Cardiac muscle cell (in vitro differentiated cells and primary cell): ENCODE results near the gene VAV3. TPM values are rescaled to one million over a fixed set of nuclear protein-coding genes. Genes with fewer than 3 reads are reported as not detected.
"Not testable (repeated sequence)": the region's sequence is repeated elsewhere in the genome, so short reads cannot be mapped to it uniquely, and the experiment has no call there.

ENCODE experiments used
- DNase-seq, 2 donors: peaks; one replicate each; pipeline versions ENCODE4 v3.0.0 to v3.0.0-alpha.2; 2010 to 2017; ENCODE audit warnings: low read depth in 1 of 2, low spot score in 1 of 2
- H3K27ac ChIP-seq: fragments of 200-600 bp; sonication (generic); 2 replicates; pipeline ENCODE4 v1.5.1; 2016
- H3K27me3 ChIP-seq: fragments of 200-600 bp; sonication (generic); 2 replicates; pipeline ENCODE4 v1.6.0; 2016; ENCODE audit warnings: control low read depth
- H3K36me3 ChIP-seq: fragments of 200-600 bp; sonication (generic); 2 replicates; pipeline ENCODE4 v1.5.1; 2016; ENCODE audit warnings: control low read depth
- H3K4me1 ChIP-seq: fragments of 200-600 bp; sonication (generic); 2 replicates; pipeline ENCODE4 v1.8.1; 2017; ENCODE audit warnings: low read depth, mild to moderate bottlenecking, mixed run types
- H3K4me3 ChIP-seq: fragments of 200-600 bp; sonication (generic); 2 replicates; pipeline ENCODE4 v1.5.1; 2016; ENCODE audit warnings: mild to moderate bottlenecking
- H3K9me3 ChIP-seq: fragments of 200-600 bp; sonication (generic); 2 replicates; pipeline ENCODE4 v1.5.1; 2017; ENCODE audit warnings: low read depth, mild to moderate bottlenecking, control low read depth
- CTCF ChIP-seq: IDR thresholded peaks from 2 replicates; pipeline ENCODE4 v1.5.1; 2012; ENCODE audit warnings: low read depth, mild to moderate bottlenecking, low read length
- polyA plus RNA-seq: library from polyadenylated mRNA; unstranded; fragments of >200 nt; fragmentation: Nextera tagmentation; extraction: Ambion mirVana; gene quantifications from 2 replicates; pipeline ENCODE4 v1.2.1, GENCODE V29; 2016
- total RNA-seq: library from RNA; depleted of rRNA; stranded (reverse); fragments of >200 nt; gene quantifications from 2 replicates; pipeline ENCODE4 v1.2.3, GENCODE V29; 2016

The VAV3 gene
- total and polyA plus RNA-seq, 2 experiments from 2014 or later: 0.33 to 0.86 TPM

- Histone ChIP-seq H3K27ac (no peak overlapping the region), H3K27me3 (no peaks in the 10 kb centered on the region), H3K4me1 (no peaks in the 10 kb centered on the region), H3K9me3 (no peaks in the 10 kb centered on the region), H3K36me3 (no peaks in the 10 kb centered on the region), H3K4me3 (no peak overlapping the region)
- no peak for TF ChIP-seq CTCF
- DNase-seq: no peak
Observed at GRCh38 chr1:107707111-107707510, 257.9 kb downstream of the VAV3 start.

GRCh38 chr1:107706182-107706581, 258.8 kb downstream of the VAV3 start:
- DNase-seq: no peak
- H3K36me3 ChIP-seq: no peaks in the 10 kb centered on the region
- no peaks in the 10 kb centered on the region for H3K4me1 ChIP-seq
- no peaks in the 10 kb centered on the region for H3K9me3 ChIP-seq
- no peak overlapping the region for H3K4me3 ChIP-seq
- TF ChIP-seq CTCF: no peak
- no peaks in the 10 kb centered on the region for H3K27me3 ChIP-seq
- no peak overlapping the region for H3K27ac ChIP-seq

- H3K36me3 ChIP-seq: no peaks in the 10 kb centered on the region
- H3K4me1 ChIP-seq: no peaks in the 10 kb centered on the region
- H3K9me3 ChIP-seq: no peaks in the 10 kb centered on the region
- H3K27ac ChIP-seq: no peak overlapping the region
- no peak for TF ChIP-seq CTCF
- DNase-seq: no peak
- no peak overlapping the region for H3K4me3 ChIP-seq
- H3K27me3 ChIP-seq: no peaks in the 10 kb centered on the region
Observed at GRCh38 chr1:107704911-107705310, 260.1 kb downstream of the VAV3 start.

- H3K4me1 ChIP-seq: no peaks in the 10 kb centered on the region
- H3K27ac ChIP-seq: no peak overlapping the region
- TF ChIP-seq CTCF: no peak
- H3K4me3 ChIP-seq: no peak overlapping the region
- no peak for DNase-seq
- no peaks in the 10 kb centered on the region for H3K36me3 ChIP-seq
- H3K27me3 ChIP-seq: no peaks in the 10 kb centered on the region
- no peaks in the 10 kb centered on the region for H3K9me3 ChIP-seq
Observed at GRCh38 chr1:107702946-107703571, 261.9 kb downstream of the VAV3 start.

- not testable (repeated sequence) for DNase-seq, H3K9me3 ChIP-seq, H3K27me3 ChIP-seq
Observed at GRCh38 chr1:107700651-107701050, 264.3 kb downstream of the VAV3 start.

GRCh38 chr1:107698161-107698560, 266.8 kb downstream of the VAV3 start:
- H3K9me3 ChIP-seq: no peaks in the 10 kb centered on the region
- H3K4me1 ChIP-seq: no peaks in the 10 kb centered on the region
- no peak overlapping the region for H3K4me3 ChIP-seq
- H3K27ac ChIP-seq: no peak overlapping the region
- no peaks in the 10 kb centered on the region for H3K36me3 ChIP-seq
- no peak for DNase-seq
- no peaks in the 10 kb centered on the region for H3K27me3 ChIP-seq
- TF ChIP-seq CTCF: no peak

More at GRCh38 chr1:107700651-107701050, 264.3 kb downstream of the VAV3 start:
- H3K36me3 ChIP-seq, H3K4me3 ChIP-seq, H3K4me1 ChIP-seq, H3K27ac ChIP-seq: not testable (repeated sequence)
